Stimulated activated CD4-positive, alpha-beta T cell treated with anti-CD3 and anti-CD28 coated beads, Interleukin-4, amount 100 ng/mL, for 1 hour (primary cell): ENCODE results near the gene CCDC146.
"Not testable (repeated sequence)": the region's sequence is repeated elsewhere in the genome, so short reads cannot be mapped to it uniquely, and the experiment has no call there.

Source experiments
- DNase-seq: peaks from one replicate; pipeline ENCODE4 v3.0.0-alpha.2; 2020

The CCDC146 gene, protein sequence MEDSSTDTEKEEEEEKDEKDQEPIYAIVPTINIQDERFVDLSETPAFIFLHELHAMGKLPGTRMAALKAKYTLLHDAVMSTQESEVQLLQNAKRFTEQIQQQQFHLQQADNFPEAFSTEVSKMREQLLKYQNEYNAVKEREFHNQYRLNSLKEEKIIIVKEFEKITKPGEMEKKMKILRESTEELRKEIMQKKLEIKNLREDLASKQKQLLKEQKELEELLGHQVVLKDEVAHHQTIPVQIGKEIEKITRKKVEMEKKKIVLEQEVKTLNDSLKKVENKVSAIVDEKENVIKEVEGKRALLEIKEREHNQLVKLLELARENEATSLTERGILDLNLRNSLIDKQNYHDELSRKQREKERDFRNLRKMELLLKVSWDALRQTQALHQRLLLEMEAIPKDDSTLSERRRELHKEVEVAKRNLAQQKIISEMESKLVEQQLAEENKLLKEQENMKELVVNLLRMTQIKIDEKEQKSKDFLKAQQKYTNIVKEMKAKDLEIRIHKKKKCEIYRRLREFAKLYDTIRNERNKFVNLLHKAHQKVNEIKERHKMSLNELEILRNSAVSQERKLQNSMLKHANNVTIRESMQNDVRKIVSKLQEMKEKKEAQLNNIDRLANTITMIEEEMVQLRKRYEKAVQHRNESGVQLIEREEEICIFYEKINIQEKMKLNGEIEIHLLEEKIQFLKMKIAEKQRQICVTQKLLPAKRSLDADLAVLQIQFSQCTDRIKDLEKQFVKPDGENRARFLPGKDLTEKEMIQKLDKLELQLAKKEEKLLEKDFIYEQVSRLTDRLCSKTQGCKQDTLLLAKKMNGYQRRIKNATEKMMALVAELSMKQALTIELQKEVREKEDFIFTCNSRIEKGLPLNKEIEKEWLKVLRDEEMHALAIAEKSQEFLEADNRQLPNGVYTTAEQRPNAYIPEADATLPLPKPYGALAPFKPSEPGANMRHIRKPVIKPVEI

DNA sequence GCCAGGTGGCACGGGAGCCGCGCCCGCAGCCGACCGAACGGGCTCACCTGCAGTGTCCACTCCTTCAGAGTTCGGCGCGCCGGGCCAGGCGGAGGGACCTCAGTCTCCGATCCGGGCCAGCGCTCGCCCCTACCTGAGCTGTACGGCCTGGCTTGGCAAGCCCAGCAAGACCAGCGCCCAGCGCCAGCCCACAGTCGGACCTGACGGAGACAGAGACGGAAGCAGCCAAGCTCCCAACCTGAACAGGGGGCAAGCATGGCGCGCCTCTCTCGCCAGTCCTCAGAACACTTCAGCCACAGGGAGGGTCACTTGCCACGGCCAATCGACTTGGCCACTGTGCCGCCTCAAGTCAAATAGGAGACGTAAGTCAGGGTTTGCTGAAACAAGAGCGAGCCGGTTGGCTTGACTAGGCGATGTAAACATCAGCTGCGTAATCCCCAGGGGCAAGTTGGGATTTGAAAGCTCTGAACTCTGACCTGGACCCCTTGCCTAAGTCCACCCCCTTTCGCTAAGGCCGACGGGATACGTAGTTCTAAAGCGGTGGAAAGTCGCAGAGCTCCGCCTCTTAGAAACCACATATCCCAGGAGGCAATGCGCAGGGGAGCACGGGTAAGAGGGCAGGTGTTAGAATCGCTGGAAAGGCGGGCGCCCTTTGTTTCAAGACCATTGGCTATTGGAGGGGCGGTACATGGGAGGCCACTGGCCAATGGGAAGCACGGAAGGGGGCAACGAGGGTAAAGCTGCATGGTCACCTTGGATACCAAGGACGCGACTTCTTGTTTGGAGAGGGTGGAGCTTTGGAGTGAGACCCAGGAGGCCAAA is at the start of gene CCDC146:
TSS of gene CCDC146 (plus strand) at position 756 of the 822 bp plus-strand sequence. CDS start 45,054 bp downstream, outside the sequence.
- peak; percentile 89 for DNase-seq

DNA sequence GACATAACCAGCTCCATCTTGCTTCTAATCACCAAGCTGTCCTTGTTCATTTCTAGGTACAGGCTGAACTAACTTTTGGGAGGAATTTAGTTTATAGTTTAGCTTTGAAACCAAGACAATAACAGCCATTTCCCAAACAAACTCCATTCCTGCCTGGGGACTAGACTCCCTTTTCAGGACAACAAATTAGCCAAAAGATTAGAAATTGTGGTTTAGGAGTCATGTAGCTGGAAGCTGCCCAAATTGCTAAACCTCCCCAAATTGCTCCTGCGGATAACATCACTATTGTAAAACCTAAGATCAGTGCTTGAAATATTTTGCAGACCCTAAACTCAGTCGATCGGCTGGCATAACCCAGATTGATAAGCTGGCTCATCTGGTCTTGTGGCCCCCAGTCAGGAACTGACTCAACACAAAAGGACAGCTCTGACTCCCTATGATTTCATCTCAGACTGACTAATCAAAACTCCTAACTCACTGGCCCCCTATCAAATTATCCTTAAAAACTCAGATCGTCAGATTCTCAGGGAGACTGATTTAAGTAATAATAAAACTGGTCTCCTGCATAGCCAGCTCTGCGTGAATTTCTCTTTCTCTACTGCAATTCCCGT is 47.5 kb upstream of the CCDC146 start:
- DNase-seq: not testable (repeated sequence)

DNA sequence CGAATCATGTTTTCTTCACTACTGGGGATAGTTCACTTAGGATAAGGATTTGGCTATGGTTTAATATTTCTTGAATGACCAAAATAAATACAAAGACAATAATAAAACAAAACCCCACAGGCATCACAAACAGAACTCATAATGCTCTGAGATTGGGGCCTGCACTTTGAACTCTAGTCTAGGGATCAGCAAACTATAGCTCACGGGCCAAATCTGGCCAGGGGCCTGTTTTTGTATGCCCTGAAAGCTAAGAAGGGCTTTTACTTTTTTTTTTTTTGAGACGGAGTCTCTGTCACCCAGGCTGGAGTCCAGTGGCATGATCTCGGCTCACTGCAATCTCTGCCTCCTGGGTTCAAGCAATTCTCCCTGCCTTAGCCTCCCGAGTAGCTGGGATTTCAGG is 45.4 kb upstream of the CCDC146 start:
- DNase-seq: not testable (repeated sequence)

DNA sequence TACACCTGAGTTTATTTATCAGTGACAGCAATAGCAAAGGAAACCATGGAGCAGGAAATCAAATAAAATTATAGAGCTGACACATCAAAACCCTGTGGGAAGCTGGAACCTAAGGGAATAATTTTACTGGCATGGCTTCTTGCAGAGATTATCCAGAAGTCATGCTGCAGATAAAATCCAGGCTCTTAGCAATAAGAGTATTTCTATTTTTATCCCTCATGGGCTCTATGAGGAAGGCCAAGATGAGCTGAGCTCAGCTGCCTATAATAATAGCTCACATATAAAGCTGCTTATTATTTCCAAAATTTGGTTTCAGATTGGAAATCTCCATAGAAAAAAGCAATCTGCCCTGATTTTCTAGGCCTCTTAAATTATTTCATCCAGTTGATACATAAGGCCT is 43.3 kb upstream of the CCDC146 start:
- not testable (repeated sequence) for DNase-seq

DNA sequence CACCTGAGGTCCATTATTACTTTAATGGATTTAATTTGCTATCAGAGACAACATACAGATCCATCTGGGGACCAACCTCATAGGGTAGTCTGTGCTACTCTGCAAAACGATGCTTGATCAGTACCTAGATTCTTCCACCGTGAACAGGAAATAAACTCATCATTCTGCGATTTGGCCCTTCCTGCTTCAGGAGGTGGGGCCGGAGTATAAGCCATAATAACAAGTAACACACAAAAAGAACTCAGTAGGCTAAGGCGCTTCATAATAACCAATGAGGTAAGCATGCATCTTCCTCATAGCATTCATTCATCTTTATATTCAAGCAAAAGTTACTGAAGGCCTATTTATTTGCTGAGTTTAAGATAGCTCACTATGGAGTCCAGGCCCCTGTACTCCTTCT is 42.8 kb upstream of the CCDC146 start:
- DNase-seq: not testable (repeated sequence)

DNA sequence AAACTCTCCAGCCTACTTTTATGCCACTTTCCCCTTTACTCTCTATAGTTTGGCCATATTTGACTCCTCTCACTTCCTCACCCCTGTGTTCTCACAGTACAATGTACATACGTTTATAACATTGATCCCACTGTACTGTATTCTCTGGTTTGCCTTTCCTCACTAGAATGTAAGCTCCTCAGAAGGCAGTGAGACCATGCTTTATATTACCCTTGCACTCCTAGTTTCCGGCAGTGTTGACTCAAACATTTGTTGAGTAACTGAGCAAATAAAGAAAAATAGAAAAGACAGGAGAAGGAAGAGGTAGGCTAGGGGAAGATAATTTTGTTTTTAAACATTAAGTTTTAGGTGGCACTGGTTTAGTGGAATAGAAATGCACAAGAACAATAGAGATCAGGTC is 42.2 kb upstream of the CCDC146 start:
- not testable (repeated sequence) for DNase-seq

DNA sequence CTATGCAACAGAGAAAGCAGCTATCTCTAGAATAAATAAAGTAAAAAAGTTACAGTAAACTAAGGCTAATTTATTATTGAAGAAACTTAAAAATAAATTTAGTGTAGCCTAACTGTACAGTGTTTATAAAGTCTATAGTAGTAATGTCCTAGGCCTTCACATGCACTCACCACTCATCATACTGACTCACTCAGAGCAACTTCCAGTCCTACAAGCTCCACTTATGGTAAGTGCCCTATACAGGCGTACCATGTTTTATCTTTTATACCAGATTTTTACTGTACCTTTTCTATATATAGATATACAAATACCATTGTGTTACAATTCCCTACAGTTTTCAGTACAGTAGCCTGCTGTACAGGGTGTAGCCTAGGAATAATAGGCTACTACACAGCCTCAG is 40.2 kb upstream of the CCDC146 start:
- DNase-seq: not testable (repeated sequence)

DNA sequence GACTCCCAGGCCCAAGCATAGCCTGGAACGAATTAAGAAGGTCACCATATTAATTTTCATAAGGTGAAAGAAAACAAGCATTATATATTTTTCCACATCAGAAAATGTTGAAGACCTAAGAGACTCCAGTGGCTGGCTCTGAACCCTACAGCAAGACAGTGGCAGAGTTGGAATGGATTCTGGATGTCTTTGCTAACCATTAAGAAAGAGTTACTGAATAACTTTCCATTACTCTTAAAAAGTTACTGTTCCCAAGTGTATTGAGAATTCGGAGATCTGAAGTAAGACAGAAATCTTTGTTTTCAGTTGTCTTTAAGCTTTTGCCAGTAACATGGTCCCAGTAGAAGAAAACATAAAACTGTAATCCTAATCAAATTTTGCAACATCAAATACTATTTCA is 30.1 kb upstream of the CCDC146 start:
- not testable (repeated sequence) for DNase-seq

DNA sequence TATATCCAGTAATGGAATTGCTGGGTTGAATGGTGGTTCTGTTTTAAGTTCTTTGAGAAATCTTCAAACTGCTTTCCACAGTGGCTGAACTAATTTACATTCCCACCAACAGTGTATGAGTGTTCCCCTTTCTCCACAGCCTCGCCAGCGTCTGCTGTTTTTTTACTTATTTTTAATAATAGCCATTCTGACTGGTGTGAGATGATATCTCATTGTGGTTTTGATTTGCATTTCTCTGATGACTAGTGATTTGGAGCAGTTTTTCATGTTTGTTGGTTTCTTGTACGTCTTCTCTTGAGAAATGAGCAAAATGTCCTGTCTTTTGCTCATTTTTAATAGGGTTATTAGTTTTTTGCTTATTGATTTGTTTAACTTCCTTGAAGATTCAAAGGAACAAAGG is 21.9 kb upstream of the CCDC146 start:
- not testable (repeated sequence) for DNase-seq

DNA sequence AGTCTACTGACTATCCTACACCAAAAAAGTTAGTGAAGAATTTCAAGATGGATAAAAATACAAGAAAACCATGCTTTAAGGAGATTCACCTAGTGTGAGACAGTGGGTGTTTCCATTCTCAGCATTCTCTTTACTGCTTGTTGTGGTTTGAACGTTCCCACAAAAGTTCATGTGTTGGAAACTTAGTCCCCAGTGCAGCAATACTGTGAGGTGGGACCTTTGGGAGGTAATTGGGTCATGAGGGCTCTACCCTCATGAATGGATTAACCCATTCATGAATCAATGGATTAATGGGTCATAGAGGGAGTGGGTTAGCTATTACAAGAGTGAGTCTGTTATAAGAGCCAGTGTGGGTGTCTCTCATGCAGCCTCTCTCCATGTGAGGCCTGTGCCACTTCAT is 21.2 kb upstream of the CCDC146 start:
- DNase-seq: not testable (repeated sequence)

DNA sequence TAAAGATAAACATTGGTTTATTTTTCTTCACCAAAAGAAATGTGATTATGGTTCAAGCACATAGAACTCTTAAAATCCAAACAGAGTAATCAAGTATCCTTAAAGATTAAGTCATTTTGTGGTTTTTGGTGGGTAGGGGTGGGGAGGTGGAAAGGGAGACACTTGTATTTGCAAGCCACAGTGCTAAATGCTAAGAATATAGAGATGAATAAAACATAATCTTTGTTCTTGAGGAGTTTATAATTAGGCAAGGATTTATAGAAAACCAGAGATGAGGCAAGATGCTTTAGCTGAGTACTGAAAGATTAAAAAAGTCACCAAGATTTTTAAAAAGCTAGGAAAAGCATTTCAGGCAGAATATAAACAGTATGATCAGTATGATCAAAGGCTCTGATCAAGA is 19.7 kb upstream of the CCDC146 start:
- not testable (repeated sequence) for DNase-seq

DNA sequence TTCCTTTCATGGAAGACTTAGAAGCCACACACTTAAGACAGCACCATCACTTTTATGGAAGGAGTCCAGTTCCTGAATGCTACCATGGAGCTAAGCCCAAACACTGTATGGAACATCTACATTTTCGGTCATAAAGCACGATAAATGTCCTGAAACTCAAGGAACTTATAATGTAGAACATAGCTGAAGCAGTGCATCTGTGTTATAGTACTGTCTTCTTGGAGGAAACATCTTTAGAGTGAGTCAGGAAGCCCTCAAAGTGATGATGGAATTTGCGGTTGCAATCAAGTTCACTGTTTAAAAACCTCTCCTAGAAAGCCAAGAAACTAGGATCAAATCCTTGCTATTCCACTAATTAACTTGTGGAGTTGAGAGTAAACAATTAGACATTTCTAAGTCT is 16.5 kb upstream of the CCDC146 start:
- not testable (repeated sequence) for DNase-seq

DNA sequence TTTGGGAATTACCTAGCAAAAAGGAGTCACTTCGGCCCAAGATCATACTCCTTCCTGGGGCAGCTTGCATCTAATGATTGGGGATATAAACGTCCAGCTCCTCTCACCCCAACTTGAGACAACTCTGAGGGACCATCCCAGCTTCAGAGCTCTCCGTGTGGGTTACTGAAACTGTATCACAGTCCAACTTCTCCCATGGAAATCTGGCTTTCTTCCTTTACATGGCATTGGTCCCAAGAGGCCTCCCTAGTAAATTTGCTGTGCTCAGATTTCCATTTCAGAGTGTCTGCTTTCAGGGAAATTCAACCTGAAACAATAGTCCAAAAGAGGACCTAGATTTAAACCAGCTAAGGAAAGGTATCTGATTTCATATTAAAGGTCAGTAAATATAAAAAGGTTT is 14.8 kb upstream of the CCDC146 start:
- not testable (repeated sequence) for DNase-seq

DNA sequence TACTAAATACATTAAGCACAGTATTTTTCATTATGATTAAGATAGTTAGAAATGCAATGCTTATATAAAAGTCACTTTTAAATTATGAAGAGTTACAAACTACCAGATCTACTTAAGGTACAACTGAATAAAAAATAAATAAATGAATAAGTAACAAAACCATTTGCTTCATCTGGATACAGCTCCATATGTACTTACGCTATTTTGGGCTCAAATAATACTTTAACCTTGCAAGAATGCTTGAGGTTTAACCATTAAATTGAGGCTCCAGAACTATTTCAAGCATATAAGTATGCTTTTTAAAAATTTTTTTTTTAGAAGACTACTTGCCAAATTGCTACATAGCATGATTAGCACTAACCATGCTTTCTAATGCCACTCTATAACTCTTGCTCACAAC is 14.1 kb upstream of the CCDC146 start:
- DNase-seq: not testable (repeated sequence)

DNA sequence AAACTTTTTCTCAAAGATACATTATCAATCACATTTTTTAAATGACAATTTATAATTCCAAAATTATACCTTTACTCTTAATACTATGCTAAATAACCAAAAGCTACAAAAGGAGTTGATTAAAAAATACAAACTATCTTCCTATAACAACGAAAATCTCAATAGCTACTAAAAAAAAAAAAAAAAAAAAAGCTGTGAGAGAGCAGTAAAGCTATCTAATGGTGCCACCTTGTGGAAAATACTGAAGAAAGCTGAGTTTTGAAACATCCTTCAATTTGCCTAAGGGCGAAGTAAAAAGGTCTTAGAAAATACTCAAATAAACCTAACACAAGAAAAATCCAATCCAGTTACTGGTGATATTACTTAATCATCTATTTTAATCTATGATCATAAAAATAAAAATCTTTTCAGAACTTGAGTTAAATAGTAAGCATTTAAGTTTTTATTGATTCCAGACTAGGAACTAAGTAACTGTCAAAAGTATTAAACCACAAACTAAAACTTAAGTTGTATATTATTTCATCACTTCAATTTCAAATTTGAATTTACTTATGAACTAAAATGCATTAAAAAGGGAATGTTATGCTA is 9.6 kb upstream of the CCDC146 start:
- DNase-seq: not testable (repeated sequence)

DNA sequence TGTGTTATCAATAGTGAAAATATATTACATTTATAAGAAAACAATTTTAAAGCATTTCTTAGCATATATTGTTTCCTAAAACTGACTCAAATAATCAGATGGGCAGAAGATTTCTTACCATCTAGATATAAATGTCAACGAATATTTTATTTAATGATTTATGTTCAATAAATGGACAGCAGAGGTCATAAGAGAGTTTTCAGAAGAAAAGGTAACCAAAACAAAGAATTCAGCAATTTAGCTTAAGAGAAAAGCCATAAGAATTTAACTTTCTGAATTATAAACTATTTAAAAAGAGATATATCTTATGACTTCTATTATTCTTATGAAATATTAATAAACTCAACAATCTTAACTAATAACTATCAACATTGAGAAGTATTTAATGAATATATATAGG is 3.1 kb downstream of the CCDC146 start:
- not testable (repeated sequence) for DNase-seq

DNA sequence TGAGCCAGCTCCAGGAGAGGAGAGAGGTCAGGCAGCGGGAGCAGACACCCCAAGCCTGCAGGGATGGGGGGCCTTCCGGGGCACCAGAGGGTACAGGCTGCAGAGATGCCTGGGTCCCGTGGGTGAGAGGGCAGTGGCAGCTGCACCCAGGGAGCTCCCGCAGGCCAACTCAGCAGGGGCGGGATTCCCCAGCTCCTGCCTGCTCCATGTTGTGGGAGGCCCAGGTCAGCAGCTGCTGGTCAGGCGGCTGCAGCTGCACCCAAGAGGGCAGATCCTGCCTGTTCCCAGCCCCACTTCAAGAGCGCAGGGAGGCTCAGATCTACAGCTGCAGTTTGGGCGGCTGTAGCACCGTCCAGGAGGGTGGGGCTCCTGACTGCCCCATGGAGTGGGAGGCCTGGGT is 4.6 kb downstream of the CCDC146 start:
- not testable (repeated sequence) for DNase-seq

DNA sequence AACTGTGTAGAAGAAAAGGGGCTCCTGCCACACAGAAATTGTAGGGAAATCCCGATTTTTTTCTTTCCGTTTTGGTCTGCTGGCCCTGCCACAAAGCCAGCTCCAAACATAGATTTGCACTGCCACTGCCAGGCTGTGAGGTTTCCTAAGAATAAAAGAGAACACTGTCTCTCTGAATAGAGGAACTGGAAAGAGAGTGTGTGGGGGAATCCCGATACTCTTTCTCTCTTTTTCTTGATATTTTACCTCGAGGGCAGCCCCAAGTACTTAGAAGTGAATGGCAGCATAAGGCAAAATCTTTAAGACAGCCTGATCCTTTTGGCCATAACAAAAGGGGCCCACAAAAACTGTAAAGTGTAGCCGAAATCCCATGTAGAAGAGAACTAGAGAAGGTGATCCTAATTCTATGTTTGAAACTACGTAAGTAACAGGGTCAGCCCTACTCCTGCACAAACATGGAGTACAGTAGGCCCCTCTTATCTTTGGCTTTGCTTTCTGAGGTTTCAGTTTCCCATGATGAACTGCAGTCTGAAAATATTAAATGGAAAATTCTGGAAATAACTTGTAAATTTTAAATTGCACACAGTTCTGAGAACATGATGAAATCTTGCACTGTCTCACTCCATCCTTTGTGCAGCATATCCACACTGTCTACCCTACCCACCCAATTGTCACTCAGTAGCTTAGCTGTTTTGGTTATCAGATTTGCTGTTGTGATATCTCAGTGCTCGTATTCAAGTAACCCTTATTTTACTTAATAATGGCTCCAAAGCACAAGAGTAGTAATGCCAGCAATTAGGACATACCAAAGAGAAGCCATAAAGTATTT is 6.4 kb downstream of the CCDC146 start:
- DNase-seq: not testable (repeated sequence)

DNA sequence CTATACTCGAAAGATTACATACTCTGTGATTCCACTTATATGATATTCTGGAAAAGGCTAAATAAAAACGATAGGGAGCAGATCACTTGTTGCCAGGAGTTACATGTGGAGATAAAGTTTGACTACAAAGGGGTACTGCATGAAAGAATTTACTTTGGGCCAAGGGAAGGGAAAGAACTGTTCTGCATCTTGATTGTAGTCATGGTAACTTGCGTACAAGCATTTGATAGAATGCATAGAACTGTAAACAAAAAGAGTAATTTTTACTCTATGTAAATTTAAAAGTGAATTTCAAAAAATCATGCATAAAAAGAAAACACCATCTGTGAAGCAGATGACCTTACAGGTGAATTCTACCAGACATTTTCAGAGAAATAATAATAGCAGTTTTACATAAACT is 9.4 kb downstream of the CCDC146 start:
- DNase-seq: not testable (repeated sequence)

DNA sequence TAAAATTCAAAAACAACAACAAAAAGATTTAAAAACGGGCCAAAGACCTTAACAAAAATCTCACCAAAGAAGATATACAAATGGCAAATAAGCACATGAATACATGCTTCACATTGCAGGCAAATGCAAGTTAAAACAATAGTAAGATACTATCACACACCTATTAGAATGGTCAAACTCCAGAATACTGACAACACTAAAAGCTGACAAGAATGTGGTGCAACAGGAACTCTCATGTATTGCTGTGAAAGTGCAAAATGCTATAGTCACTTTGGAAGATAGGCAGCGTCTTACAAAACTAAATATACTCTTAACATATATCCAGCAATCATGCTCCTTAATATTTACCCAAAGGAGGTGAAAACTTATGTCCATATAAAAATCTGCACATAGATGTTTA is 16.3 kb downstream of the CCDC146 start:
- DNase-seq: not testable (repeated sequence)

DNA sequence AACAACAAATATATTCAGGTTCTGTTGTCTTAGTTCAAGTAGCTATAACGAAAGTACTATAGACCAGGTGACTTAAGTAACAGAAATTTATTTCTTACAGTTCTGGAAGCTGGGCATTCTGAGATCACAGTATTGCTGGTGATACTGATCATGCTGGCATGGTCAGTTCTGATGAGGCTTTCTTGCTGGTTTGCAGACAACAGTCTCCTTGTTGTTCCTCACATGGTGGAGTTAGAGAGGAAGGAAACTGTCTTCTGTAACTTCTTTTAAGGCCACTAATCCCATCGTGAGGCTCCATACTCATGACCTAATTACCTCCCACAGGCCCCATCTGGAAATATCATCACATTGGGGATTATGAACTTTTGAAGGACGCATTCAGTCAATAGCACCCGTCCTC is 17.9 kb downstream of the CCDC146 start:
- not testable (repeated sequence) for DNase-seq
